NCI-H748 treated with DMSO at 0.1 percent for 48 hours (cell line): ENCODE measurements around the gene UNC119.

Source experiments
- DNase-seq: peaks from one replicate; lab custom pipeline; 2025; lab: John Stamatoyannopoulos, UW

Gene UNC119

GRCh38 chr17:28544402-28545140 lies 7.9 kb downstream of the UNC119 start:
- DNase-seq: no peak

GRCh38 chr17:28541439-28541838 lies 11.0 kb downstream of the UNC119 start:
- DNase-seq: no peak

GRCh38 chr17:28540231-28540630 lies 12.2 kb downstream of the UNC119 start:
- no peak for DNase-seq

- DNase-seq: no peak
Measured at GRCh38 chr17:28538296-28538895, 14.0 kb downstream of the UNC119 start.

- no peak for DNase-seq
Measured at GRCh38 chr17:28537219-28537610, 15.2 kb downstream of the UNC119 start.

- DNase-seq: no peak
Measured at GRCh38 chr17:28536532-28537218, 15.7 kb downstream of the UNC119 start.

- no peak for DNase-seq
Measured at GRCh38 chr17:28534740-28535375, 17.6 kb downstream of the UNC119 start.

- no peak for DNase-seq
Measured at GRCh38 chr17:28533091-28533807, 19.2 kb downstream of the UNC119 start.

GRCh38 chr17:28532050-28532960 lies 20.1 kb downstream of the UNC119 start:
- no peak for DNase-seq

GRCh38 chr17:28530926-28531325 lies 21.5 kb downstream of the UNC119 start:
- no peak for DNase-seq

- no peak for DNase-seq
Measured at GRCh38 chr17:28530250-28530649, 22.2 kb downstream of the UNC119 start.

GRCh38 chr17:28529013-28529400 lies 23.4 kb downstream of the UNC119 start:
- no peak for DNase-seq

- DNase-seq: no peak
Measured at GRCh38 chr17:28528327-28529012, 24.0 kb downstream of the UNC119 start.

GRCh38 chr17:28527859-28528258 lies 24.6 kb downstream of the UNC119 start:
- DNase-seq: no peak

- DNase-seq: no peak
Measured at GRCh38 chr17:28527181-28527681, 25.2 kb downstream of the UNC119 start.

- no peak for DNase-seq
Measured at GRCh38 chr17:28526381-28526780, 26.0 kb downstream of the UNC119 start.

GRCh38 chr17:28524476-28525424 lies 27.7 kb downstream of the UNC119 start:
- no peak for DNase-seq

- DNase-seq: no peak
Measured at GRCh38 chr17:28523876-28524275, 28.5 kb downstream of the UNC119 start.

- DNase-seq: no peak
Measured at GRCh38 chr17:28523186-28523585, 29.2 kb downstream of the UNC119 start.
